Fibroblast of villous mesenchyme (primary cell): ENCODE results near the gene RAD23B. TPM values are rescaled to one million over a fixed set of nuclear protein-coding genes. Genes with fewer than 3 reads are reported as not detected.

Source experiments
- DNase-seq: peaks from one replicate; pipeline ENCODE4 v3.0.0-alpha.2; 2010; ENCODE audit warnings: low read depth
- H3K4me3 ChIP-seq: 2 replicates; pipeline ENCODE4 v1.5.1; 2011; ENCODE audit warnings: low read depth, mild to moderate bottlenecking, low read length
- total RNA-seq: library from RNA; depleted of rRNA; stranded (reverse); fragments of >200 nt; gene quantifications from 2 replicates; pipeline ENCODE4 v1.2.3, GENCODE V29; 2012
- TF ChIP-seq, protein P1 (sequence below): IDR thresholded peaks from 2 replicates; pipeline ENCODE4 v1.5.1; 2012; ENCODE audit warnings: low read depth, mild to moderate bottlenecking, low read length; ENCODE audit not compliant: insufficient read depth

The RAD23B gene
- total RNA-seq, 1 donor, result 375 TPM

DNA sequence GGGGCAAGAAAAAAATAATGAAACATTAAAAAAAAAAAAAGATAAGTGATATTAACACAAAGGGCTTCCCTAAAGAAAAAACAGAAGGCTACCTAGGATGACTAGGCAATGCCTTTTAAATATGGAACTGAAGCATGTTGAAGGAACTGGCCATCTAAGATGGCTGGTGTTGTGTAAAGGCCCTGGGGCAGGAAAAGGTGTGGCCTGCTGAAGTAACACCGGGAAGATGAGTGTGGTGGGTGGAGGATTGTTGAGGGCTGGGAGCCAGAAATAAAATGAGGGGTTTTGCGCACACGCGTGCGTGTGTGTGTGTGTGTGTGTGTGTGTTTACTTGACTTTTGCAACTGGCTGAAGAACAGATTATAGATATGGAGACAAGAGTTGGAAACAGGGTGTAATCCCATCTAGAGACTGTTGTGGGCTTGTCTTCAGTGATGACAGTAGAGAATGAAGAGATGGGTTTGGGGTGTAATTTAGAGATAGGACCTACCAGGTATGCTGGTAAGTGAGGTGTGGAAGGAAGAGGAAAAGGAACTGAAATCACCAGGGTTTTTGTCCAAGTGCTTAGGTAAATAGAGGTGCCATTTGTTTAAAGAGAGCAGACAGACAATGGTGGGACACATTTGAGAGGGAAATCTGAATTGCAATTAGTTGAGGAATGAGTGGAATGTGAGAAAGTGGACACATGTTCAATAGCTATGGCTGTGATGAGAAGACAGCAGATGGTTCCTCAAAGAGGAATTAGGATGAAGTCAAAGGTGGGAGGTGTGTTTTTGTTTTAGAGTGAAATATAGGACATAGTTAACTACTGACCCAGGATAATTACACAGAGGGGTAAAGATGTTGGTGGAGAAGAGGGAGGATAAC is 33.9 kb downstream of the RAD23B start:
- DNase-seq, result no peak
- TF ChIP-seq, protein P1, sequence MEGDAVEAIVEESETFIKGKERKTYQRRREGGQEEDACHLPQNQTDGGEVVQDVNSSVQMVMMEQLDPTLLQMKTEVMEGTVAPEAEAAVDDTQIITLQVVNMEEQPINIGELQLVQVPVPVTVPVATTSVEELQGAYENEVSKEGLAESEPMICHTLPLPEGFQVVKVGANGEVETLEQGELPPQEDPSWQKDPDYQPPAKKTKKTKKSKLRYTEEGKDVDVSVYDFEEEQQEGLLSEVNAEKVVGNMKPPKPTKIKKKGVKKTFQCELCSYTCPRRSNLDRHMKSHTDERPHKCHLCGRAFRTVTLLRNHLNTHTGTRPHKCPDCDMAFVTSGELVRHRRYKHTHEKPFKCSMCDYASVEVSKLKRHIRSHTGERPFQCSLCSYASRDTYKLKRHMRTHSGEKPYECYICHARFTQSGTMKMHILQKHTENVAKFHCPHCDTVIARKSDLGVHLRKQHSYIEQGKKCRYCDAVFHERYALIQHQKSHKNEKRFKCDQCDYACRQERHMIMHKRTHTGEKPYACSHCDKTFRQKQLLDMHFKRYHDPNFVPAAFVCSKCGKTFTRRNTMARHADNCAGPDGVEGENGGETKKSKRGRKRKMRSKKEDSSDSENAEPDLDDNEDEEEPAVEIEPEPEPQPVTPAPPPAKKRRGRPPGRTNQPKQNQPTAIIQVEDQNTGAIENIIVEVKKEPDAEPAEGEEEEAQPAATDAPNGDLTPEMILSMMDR, result no peak
- no peak overlapping the region for H3K4me3 ChIP-seq

DNA sequence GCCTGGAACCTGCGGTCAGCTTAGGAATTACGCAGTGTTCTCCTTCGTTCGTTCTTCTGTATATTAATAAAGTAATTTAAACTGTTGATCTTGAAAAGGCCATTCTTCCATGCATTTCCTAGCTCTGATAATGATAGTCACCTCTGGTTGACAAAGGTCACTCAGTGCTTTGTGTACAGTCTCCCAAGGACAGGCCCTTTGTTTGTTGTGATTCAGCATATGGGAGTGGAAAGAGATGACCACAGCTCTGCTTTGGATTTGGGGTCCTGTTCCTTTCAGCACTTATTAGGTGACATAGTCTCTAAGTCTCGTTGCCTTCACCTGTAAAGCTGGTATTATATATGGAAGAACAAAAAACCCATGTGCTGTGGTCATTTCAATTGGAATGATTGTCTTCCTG is 39.6 kb downstream of the RAD23B start:
- TF ChIP-seq, protein P1, result no peak
- H3K4me3 ChIP-seq, result no peak overlapping the region
- DNase-seq, result no peak

DNA sequence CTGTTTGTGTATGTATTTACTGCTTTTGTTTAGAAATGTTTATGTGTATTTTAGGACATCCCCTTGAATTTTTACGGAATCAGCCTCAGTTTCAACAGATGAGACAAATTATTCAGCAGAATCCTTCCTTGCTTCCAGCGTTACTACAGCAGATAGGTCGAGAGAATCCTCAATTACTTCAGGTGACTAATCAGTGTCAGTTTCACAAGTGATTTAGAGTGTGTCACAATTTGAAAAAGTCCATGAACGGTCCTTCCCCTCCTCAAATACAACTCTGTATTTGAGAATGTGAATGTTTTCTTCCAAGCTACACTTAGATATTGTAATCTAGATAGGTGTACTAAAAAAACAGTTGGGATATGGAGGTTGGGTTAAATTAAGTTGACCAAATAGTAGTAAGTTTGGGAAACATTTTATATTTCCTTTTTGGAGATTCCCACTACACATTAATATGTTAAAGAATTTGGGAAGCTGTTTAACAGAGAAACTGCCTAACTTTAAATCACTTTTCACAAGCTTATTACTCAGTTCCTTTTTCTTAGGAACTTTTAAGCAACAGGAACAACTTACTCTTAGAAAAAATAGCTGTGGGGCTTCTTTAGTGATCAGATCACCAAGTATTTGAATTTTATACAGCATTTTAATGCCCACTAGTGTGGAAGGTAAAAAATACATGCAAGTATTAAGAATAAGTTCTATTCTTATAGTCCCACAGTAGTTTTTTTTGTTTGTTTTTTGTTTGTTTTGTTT is 40.9 kb downstream of the RAD23B start:
- DNase-seq, result no peak
- TF ChIP-seq, protein P1, result no peak
- H3K4me3 ChIP-seq, result no peak overlapping the region

DNA sequence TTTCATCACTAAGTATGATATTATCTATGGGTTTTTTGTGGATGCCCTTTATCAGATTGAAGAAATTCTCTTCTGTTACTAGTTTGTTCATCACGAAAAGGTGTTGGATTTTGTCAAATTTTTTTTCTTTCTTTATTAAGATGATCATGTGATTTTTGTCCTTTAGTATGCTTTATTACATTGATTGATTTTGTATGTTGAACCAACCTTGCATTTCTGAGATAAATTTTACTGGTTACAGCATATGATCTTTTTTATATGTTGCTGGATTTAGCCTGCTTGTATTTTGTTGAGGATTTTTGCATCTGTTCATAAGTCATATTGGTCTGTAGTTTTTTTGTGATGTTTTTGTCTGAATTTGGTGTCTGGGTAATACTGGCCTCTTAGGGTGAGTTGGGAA is 42.8 kb downstream of the RAD23B start:
- H3K4me3 ChIP-seq, result no peak overlapping the region
- TF ChIP-seq, protein P1, result no peak
- DNase-seq, result no peak

DNA sequence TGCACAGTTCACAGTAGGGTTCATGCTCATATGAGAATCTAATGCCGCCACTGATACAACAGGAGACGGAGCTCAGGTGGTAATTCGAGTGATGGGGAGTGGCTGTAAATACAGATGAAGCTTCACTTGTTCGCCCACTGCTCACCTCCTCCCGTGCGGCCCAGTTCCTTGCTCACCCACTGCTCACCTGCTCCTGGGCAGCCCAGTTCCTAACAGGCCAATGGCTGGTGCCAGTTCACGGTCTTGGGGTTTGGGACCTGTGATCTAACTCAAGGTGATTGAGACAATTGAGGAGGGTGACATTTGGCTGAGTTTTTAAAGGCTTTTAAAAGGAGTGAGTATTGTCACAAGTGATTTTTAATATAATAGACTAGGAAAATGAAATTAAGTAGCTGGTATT is 45.4 kb downstream of the RAD23B start:
- TF ChIP-seq, protein P1, result no peak
- no peak overlapping the region for H3K4me3 ChIP-seq
- DNase-seq, result no peak

DNA sequence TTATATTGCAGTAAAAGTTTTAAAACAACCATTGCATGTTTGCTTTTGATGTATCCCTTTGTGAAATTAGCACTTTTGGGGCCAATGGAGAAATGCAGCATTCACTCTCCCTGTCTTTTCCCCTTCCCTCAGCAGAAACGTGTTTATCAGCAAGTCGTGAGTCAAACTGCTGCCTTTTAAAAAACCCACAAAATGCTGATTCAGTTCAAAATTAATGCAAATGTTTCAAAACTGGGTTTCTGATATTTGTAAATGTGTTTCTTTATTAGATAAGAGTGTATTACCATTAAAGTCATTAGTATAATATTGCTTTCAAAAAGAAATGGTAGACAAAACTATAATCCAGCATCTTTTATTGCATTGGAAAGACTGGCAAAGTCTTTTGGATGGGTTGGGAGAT is 47.3 kb downstream of the RAD23B start:
- H3K4me3 ChIP-seq, result no peak overlapping the region
- no peak for DNase-seq
- TF ChIP-seq, protein P1, result no peak
